Vagina (tissue), 2 donors: ENCODE data around the gene TENT4A. TPM values are rescaled to one million over a fixed set of nuclear protein-coding genes. Genes with fewer than 3 reads are reported as not detected.

Source experiments
- DNase-seq, 2 donors: peaks; one replicate each; pipeline ENCODE4 v3.0.0-alpha.2; 2017; ENCODE audit errors: extremely low spot score in 2 of 2
- H3K27ac ChIP-seq: fragments of 200-600 bp; sonication (generic); one replicate; pipeline ENCODE4 v1.5.1; 2019
- H3K27me3 ChIP-seq: fragments of 200-600 bp; sonication (generic); one replicate; pipeline ENCODE4 v1.5.1; 2019
- H3K36me3 ChIP-seq, 2 donors: fragments of 200-600 bp; sonication (generic); one replicate each; pipeline ENCODE4 v1.5.1; 2017 to 2019
- H3K4me1 ChIP-seq: fragments of 200-600 bp; sonication (generic); one replicate; pipeline ENCODE4 v1.5.1; 2019
- H3K4me3 ChIP-seq, 2 donors: fragments of 200-600 bp; sonication (generic); 1 replicate in 1 of 2; 2 replicates in 1 of 2; pipeline ENCODE4 v1.5.1; 2016 to 2019
- H3K9me3 ChIP-seq: fragments of 200-600 bp; sonication (generic); one replicate; pipeline ENCODE4 v1.5.1; 2019
- POLR2A ChIP-seq, 2 donors: fragments of 450-650 bp; IDR thresholded peaks; one replicate each; pipeline ENCODE4 v1.6.1; 2017; ENCODE audit warnings: antibody characterized with exemption in 2 of 2, mild to moderate bottlenecking in 2 of 2, moderate library complexity in 2 of 2
- POLR2AphosphoS5 ChIP-seq, 2 donors: sonication (generic); formaldehyde crosslinking; IDR thresholded peaks; one replicate each; pipeline ENCODE4 v1.9.0; 2017; ENCODE audit warnings: antibody characterized with exemption in 2 of 2, mild to moderate bottlenecking in 2 of 2, low read depth in 1 of 2; ENCODE audit not compliant: insufficient read depth in 1 of 2
- intact Hi-C: fragments of 100-400 bp; cut with DNase I; formaldehyde crosslinking; loops from one replicate; pipeline ENCODE4 v1.15.1; 2023
- total RNA-seq: library from RNA; depleted of rRNA; stranded (reverse); fragments of >200 nt; gene quantifications from one replicate; pipeline ENCODE4 v1.2.3, GENCODE V29; 2016
- TF ChIP-seq, protein P1 (sequence below), 3 experiments: fragments of 450-650 bp in 2 of 3; fragments of 200-600 bp in 1 of 3; sonication (generic) in 1 of 3; IDR thresholded peaks; one replicate each; pipeline ENCODE4 v1.5.1; 2017 to 2019; ENCODE audit warnings: antibody characterized with exemption in 3 of 3, mild to moderate bottlenecking in 2 of 3, moderate library complexity in 2 of 3

TENT4A gene
- total RNA-seq, 1 donor from 2014 or later, result 38.1 TPM

DNA sequence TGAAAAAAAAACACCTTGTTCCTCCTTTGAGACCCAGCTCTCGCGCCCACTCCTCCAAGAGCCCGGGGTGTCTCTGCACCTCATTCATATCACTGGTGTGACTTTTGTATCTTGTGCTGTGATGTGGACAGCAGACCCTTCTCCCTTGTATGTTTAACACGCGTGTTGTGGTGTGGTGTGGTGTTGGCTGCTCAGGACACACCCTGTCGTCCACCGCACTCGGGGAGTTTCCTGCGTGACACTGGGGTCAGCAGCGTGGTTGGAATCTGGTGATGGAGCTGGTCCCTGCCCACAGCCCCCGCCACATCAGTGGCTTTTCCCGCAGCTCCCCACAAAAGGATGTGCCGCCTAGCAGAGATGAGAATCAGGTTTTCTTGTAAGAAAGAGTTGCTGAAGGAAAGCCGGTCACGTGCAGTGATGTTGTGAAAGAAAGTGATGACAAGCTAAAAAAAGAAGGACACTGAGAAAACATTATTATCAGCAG is 61.5 kb downstream of the TENT4A start:
- H3K36me3 ChIP-seq, result no peaks in the 10 kb centered on the region
- H3K4me1 ChIP-seq, result no peaks in the 10 kb centered on the region
- intact Hi-C loops, result loop anchor here (5.0 kb wide), 1 partner anchor 483 kb away; no protein-coding TSS in a partner anchor
- TF ChIP-seq POLR2AphosphoS5 (IDR thresholded peaks at IDR 0.05; ENCODE audit: insufficient read depth in 1 of 2, low read depth in 1 of 2) (no peak), POLR2A (IDR thresholded peaks at IDR 0.05) (no peak)
- TF ChIP-seq, protein P1, sequence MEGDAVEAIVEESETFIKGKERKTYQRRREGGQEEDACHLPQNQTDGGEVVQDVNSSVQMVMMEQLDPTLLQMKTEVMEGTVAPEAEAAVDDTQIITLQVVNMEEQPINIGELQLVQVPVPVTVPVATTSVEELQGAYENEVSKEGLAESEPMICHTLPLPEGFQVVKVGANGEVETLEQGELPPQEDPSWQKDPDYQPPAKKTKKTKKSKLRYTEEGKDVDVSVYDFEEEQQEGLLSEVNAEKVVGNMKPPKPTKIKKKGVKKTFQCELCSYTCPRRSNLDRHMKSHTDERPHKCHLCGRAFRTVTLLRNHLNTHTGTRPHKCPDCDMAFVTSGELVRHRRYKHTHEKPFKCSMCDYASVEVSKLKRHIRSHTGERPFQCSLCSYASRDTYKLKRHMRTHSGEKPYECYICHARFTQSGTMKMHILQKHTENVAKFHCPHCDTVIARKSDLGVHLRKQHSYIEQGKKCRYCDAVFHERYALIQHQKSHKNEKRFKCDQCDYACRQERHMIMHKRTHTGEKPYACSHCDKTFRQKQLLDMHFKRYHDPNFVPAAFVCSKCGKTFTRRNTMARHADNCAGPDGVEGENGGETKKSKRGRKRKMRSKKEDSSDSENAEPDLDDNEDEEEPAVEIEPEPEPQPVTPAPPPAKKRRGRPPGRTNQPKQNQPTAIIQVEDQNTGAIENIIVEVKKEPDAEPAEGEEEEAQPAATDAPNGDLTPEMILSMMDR (IDR thresholded peaks at IDR 0.05), result no peak
- H3K9me3 ChIP-seq, result no peaks in the 10 kb centered on the region
- DNase-seq, result no peak
- no peak overlapping the region for H3K27ac ChIP-seq
- no peak overlapping the region for H3K4me3 ChIP-seq
- no peaks in the 10 kb centered on the region for H3K27me3 ChIP-seq

DNA sequence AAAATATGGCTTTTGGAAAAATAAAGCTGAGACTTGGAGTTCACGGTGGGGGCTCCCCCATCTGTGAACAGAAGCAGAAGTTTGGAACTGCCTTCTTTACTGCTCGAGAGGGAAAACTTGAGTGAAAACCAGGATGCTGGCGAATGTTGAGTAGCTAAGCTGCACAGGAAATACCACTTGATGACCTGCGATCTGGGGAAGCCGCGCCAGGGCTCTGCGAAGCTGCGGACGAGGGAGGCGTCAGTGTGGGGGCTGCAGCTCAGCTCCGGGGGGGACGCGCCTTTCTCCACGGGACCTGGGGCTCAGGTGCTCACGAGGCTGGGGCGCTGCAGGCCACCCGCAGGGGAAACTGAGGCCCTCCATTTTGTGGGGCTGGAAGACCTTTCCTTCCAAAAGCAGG is 62.3 kb downstream of the TENT4A start:
- intact Hi-C loops, result no loop called here
- no peaks in the 10 kb centered on the region for H3K4me1 ChIP-seq

GRCh38 chr5:6780802-6781391 is 67.7 kb downstream of the TENT4A start:
- no peak for DNase-seq
- no peak overlapping the region for H3K4me3 ChIP-seq
- no peaks in the 10 kb centered on the region for H3K36me3 ChIP-seq
- no peak overlapping the region for H3K27ac ChIP-seq
- TF ChIP-seq POLR2A (IDR thresholded peaks at IDR 0.05) (no peak), POLR2AphosphoS5 (IDR thresholded peaks at IDR 0.05; ENCODE audit: insufficient read depth in 1 of 2, low read depth in 1 of 2) (no peak)
- TF ChIP-seq, protein P1 (IDR thresholded peaks at IDR 0.05), result no peak
- intact Hi-C loops, result no loop called here
- no peaks in the 10 kb centered on the region for H3K9me3 ChIP-seq
- no peaks in the 10 kb centered on the region for H3K27me3 ChIP-seq
- H3K4me1 ChIP-seq, result no peaks in the 10 kb centered on the region

More for the DNA sequence above, 62.3 kb downstream of the TENT4A start:
- TF ChIP-seq POLR2AphosphoS5 (IDR thresholded peaks at IDR 0.05; ENCODE audit: insufficient read depth in 1 of 2, low read depth in 1 of 2) (no peak), POLR2A (IDR thresholded peaks at IDR 0.05) (no peak)
- TF ChIP-seq, protein P1 (IDR thresholded peaks at IDR 0.05), result no peak
- Histone ChIP-seq H3K36me3 (no peaks in the 10 kb centered on the region), H3K9me3 (no peaks in the 10 kb centered on the region), H3K27me3 (no peaks in the 10 kb centered on the region), H3K4me3 (no peak overlapping the region), H3K27ac (no peak overlapping the region)
- DNase-seq, result no peak

DNA sequence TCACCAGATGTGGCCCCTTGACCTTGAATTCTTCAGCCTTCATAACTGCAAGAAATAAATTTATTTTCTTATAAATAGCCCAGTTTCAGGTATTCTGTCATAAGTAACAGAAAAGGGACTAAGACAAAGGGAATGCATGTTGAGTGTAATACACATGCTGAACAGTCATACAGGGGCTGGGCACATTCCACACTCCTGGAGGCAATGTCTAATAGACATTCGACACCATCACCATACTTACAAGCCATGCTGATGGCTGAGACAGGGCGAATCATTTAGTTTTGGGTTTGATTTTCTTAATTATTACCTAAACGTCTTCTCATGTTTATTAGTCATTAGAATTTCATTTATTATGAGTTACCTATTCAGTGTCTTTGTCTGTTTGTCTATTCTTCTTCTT is 68.5 kb downstream of the TENT4A start:
- DNase-seq, result no peak
- TF ChIP-seq, protein P1 (IDR thresholded peaks at IDR 0.05), result no peak
- no peak for TF ChIP-seq POLR2AphosphoS5 (IDR thresholded peaks at IDR 0.05; ENCODE audit: insufficient read depth in 1 of 2, low read depth in 1 of 2)
- TF ChIP-seq POLR2A (IDR thresholded peaks at IDR 0.05), result no peak
- H3K27me3 ChIP-seq, result no peaks in the 10 kb centered on the region
- H3K9me3 ChIP-seq, result no peaks in the 10 kb centered on the region
- no peak overlapping the region for H3K27ac ChIP-seq
- no peak overlapping the region for H3K4me3 ChIP-seq
- intact Hi-C loops, result no loop called here
- H3K4me1 ChIP-seq, result no peaks in the 10 kb centered on the region
- H3K36me3 ChIP-seq, result no peaks in the 10 kb centered on the region

DNA sequence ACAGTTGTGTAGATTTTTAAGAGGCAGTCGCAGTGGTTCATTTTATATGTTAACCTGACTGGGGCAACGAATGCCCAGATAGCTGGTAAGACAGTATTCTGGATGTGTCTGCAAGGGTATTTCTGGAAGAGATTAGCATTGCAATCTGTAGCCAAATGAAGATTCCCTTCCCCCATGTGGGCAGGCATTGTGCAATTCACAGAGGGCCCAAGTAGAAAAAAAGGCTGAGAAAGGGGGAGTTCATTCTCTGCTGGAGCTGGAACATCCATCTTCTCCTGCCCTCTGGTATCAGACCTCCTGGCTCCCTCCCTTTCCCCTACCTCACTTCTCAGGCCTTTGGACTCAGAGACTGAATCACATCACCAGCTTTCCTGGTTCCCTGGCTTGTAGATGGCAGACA is 70.6 kb downstream of the TENT4A start:
- Histone ChIP-seq H3K4me3 (no peak overlapping the region), H3K27me3 (no peaks in the 10 kb centered on the region), H3K9me3 (no peaks in the 10 kb centered on the region), H3K4me1 (no peaks in the 10 kb centered on the region), H3K27ac (no peak overlapping the region), H3K36me3 (no peaks in the 10 kb centered on the region)
- peak; percentile 28 to 37 for DNase-seq
- no peak for TF ChIP-seq POLR2A (IDR thresholded peaks at IDR 0.05)
- TF ChIP-seq POLR2AphosphoS5 (IDR thresholded peaks at IDR 0.05; ENCODE audit: insufficient read depth in 1 of 2, low read depth in 1 of 2), result no peak
- TF ChIP-seq, protein P1 (IDR thresholded peaks at IDR 0.05), result no peak
- intact Hi-C loops, result no loop called here
